Activated CD8-positive, alpha-beta memory T cell treated with anti-CD3 and anti-CD28 coated beads for 36 hours (primary cell): ENCODE results near the gene KIRREL3. TPM values are rescaled to one million over a fixed set of nuclear protein-coding genes. Genes with fewer than 3 reads are reported as not detected.

Source experiments
- CTCF ChIA-PET: fragments of 350-600 bp; sonication (Branson Sonifier 250); formaldehyde crosslinking; loops from one replicate; lab custom pipeline; 2021; ENCODE audit warnings: antibody characterized with exemption; lab: Charles Lee
- POLR2A ChIA-PET: fragments of 350-600 bp; sonication (Branson Sonifier 250); formaldehyde crosslinking; loops from one replicate; lab custom pipeline; 2021; ENCODE audit warnings: antibody characterized with exemption; lab: Charles Lee
- total RNA-seq, 2 experiments: library from RNA; stranded (reverse); gene quantifications; one replicate each; pipeline ENCODE4 v1.2.3, GENCODE V29; 2021

The KIRREL3 gene
- total RNA-seq, 2 experiments from 2014 or later = not detected

GRCh38 chr11:126703662-126704061 is 296.9 kb downstream of the KIRREL3 start:
- CTCF ChIA-PET = no interaction called here

GRCh38 chr11:126702987-126703386 is 297.6 kb downstream of the KIRREL3 start:
- POLR2A ChIA-PET = no interaction called here
- CTCF ChIA-PET = no interaction called here

More at GRCh38 chr11:126703662-126704061, 296.9 kb downstream of the KIRREL3 start:
- POLR2A ChIA-PET = no interaction called here

- CTCF ChIA-PET = no interaction called here
- POLR2A ChIA-PET = no interaction called here
These were observed 298.3 kb downstream of the KIRREL3 start for GRCh38 chr11:126702165-126702720.

GRCh38 chr11:126701520-126701897 is 299.1 kb downstream of the KIRREL3 start:
- POLR2A ChIA-PET = no interaction called here
- CTCF ChIA-PET = no interaction called here

GRCh38 chr11:126700768-126701519 is 299.6 kb downstream of the KIRREL3 start:
- POLR2A ChIA-PET = no interaction called here
- CTCF ChIA-PET = no interaction called here

GRCh38 chr11:126698576-126698975 is 302.0 kb downstream of the KIRREL3 start:
- CTCF ChIA-PET = no interaction called here

GRCh38 chr11:126697936-126698335 is 302.6 kb downstream of the KIRREL3 start:
- CTCF ChIA-PET = no interaction called here
- POLR2A ChIA-PET = no interaction called here

More at GRCh38 chr11:126698576-126698975, 302.0 kb downstream of the KIRREL3 start:
- POLR2A ChIA-PET = no interaction called here

GRCh38 chr11:126696982-126697381 is 303.6 kb downstream of the KIRREL3 start:
- CTCF ChIA-PET = no interaction called here
- POLR2A ChIA-PET = no interaction called here

GRCh38 chr11:126695293-126695692 is 305.3 kb downstream of the KIRREL3 start:
- CTCF ChIA-PET = no interaction called here
- POLR2A ChIA-PET = no interaction called here

- ChIA-PET POLR2A (no interaction called here), CTCF (no interaction called here)
These were observed 306.4 kb downstream of the KIRREL3 start for GRCh38 chr11:126694065-126694625.

- ChIA-PET CTCF (no interaction called here), POLR2A (no interaction called here)
These were observed 313.1 kb downstream of the KIRREL3 start for GRCh38 chr11:126687477-126687876.

GRCh38 chr11:126686938-126687337 is 313.6 kb downstream of the KIRREL3 start:
- ChIA-PET CTCF (no interaction called here), POLR2A (no interaction called here)

GRCh38 chr11:126683766-126684728 is 316.5 kb downstream of the KIRREL3 start:
- POLR2A ChIA-PET = no interaction called here
- CTCF ChIA-PET = no interaction called here

GRCh38 chr11:126682590-126682989 is 318.0 kb downstream of the KIRREL3 start:
- CTCF ChIA-PET = no interaction called here
- POLR2A ChIA-PET = no interaction called here

GRCh38 chr11:126680700-126681099 is 319.9 kb downstream of the KIRREL3 start:
- POLR2A ChIA-PET = no interaction called here
- CTCF ChIA-PET = no interaction called here

- ChIA-PET CTCF (no interaction called here), POLR2A (no interaction called here)
These were observed 320.4 kb downstream of the KIRREL3 start for GRCh38 chr11:126680131-126680530.

GRCh38 chr11:126679033-126679432 is 321.5 kb downstream of the KIRREL3 start:
- CTCF ChIA-PET = no interaction called here

GRCh38 chr11:126676536-126676935 is 324.0 kb downstream of the KIRREL3 start:
- CTCF ChIA-PET = no interaction called here
- POLR2A ChIA-PET = no interaction called here

More at GRCh38 chr11:126679033-126679432, 321.5 kb downstream of the KIRREL3 start:
- POLR2A ChIA-PET = no interaction called here

GRCh38 chr11:126673319-126673718 is 327.3 kb downstream of the KIRREL3 start:
- POLR2A ChIA-PET = no interaction called here
- CTCF ChIA-PET = no interaction called here

- POLR2A ChIA-PET = no interaction called here
- CTCF ChIA-PET = no interaction called here
These were observed 331.2 kb downstream of the KIRREL3 start for GRCh38 chr11:126669416-126669815.
